HG02884 (cell line): ENCODE measurements around the gene HVCN1.
"Not testable (repeated sequence)": the region's sequence is repeated elsewhere in the genome, so short reads cannot be mapped to it uniquely, and the experiment has no call there.

Experiments
- ATAC-seq: cut with Tn5 transposase; IDR thresholded peaks from one replicate; pipeline ENCODE4 v1.9.1; 2021; ENCODE audit warnings: mild to moderate bottlenecking, moderate library complexity; ENCODE audit not compliant: unreplicated experiment

The HVCN1 gene

DNA sequence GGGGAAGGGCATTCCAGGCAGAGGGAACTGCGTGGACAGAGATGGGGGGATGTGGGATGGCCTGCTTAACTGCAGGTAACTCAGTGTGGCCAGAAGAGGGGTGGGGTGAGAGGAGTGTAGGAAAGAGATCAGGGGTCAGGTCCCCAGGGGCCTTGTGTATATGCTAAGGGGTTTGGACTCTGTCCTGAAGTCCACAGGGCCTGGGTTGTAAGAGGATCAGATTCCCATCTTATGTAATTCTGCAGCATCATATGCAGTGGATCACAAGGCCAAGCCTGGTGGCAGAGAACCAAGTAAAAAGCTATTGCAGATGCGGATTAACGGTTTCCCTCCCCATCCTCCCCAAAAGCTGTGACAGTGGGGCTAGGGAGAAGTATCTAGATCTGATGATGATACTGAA is 66.3 kb downstream of the HVCN1 start:
- ATAC-seq, result no peak

DNA sequence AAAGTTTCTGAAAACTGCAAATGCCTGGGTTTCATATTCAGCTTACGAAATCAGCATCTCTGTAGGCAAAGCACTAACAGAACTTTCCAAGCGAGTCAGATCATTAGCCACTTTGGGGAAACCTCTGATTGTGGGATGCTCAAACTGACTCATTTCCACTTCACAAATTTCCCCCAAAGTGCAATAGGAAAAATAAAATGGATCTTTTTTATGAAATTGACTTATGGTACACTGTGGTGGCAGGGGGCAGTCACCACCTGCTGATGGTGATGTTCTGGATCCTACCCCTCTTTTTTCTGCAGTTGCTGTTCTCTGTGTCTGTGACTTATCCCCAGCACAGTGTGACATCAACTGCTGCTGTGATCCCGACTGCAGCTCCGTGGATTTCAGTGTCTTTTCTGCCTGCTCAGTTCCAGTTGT is 69.4 kb downstream of the HVCN1 start:
- peak; percentile 60 for ATAC-seq

DNA sequence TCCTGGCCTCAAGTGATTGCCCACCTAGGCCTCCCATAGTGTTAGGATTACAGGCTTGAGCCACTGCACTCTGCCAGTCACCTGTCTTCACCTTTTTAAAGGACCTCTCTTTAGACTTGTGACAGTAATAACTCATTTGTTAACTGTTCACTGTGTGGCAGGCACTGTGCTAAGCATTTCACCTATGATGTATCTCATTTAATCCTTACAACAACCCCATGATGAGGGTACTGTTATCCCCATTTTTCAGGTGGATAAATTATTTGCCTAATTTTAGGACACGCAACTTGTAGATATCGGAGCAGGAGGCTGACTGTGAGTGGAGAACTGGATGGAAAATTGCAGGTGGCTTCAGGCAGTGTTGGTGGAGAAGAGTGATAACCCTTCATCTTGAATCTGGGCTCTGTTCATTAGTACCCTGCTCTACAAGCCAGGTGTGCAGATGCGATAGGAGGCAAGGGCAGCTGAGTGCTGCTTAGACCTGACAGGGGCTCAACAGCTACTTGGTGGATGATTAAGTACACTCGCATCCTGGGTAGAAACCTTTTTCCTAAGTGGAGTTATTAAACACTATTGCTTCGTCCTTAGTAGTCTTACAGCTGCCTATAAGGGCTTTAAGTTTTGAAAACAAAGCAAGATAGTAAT is 72.3 kb downstream of the HVCN1 start:
- no peak for ATAC-seq

DNA sequence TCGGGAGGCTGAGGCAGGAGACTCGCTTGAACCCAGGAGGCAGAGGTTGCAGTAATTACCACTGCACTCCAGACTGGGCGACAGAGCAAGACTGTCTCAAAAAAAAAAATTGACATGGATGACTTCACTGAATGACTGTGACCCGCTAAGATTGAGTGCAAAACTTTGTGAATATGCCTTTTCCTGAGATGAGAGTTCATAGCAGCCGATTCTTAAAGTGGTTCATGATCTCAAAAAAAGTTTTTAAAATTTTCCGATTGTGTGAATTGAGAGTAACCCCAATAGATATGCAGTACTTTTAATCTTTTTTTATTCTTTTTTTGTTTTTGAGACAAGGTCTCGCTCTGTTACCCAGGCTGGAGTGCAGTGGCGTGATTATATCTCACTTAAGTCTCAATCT is 73.7 kb downstream of the HVCN1 start:
- ATAC-seq, result no peak

DNA sequence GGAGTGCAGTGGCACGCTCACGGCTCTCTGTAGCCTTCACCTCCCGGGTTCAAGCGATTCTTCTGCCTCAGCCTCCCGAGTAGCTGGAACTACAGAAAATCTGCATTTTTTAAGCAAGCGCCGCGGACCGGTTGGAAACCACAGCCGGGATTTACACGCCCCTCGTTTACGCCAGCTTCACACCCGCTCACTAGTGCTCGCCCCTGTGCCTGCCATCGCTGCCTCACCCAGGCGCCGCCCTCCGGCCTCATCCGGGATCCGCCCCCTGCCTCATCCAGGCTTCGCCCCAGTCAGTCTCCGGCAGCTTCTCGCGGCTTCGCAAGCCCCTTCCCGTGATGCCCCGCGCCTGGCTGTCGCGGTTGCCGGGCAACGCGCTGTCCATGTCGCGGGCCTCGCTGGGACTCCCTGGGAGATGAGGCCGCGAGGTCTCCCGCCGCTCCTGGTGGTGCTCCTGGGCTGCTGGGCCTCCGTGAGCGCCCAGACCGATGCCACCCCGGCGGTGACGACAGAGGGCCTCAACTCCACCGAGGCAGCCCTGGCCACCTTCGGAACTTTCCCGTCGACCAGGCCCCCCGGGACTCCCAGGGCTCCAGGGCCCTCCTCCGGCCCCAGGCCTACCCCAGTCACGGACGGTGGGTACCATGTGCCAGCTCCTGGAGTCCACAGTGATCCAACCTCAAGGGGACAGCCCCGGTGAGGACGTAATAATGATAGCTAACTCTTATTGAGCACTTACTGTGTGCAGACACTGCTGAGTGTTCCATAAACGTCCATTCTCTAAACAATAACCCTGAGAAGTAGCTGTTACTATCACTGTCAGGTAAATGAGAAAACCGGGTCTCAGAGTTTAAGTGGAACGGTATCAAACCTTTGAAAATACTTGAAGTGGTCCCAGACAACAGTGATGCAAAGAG is 74.9 kb downstream of the HVCN1 start, which contains the start of gene TCTN1:
TCTN1 (plus strand) TSS at position 359 of the 914 bp plus-strand sequence; CDS start at position 413, 54 bp downstream.
- ATAC-seq, result peak; percentile 92

DNA sequence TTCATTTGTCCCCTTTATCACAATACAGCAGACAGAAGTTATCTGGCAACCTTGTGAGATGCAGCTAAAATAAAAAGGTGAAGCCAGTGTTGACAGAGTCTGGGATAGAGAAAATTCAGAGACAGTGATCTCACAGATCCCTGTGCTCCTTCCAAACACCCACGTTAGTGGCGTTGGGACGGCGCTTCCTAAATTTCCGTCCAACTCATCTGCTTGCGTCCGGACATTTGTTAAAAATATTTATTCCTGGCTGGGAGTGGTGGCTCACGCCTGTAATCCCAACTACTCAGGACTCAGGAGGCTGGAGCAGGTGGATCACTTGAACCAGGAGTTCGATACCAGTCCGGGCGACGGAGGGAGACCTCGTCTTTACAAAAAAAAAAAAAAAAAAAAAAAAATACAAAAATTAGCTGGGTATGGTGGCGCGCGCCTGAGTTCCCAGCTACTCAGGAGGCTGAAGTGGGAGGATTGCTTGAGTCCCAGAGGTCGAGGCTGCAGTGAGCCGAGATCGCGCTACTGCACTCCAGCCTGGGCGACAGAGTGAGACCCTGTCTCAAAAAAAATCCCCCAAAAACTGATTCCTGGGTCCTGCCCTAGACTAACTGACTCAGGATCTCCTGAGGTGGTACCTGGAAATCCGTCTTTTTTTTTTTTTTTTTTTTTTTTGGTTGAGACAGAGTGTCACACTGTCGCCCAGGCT is 75.7 kb downstream of the HVCN1 start:
- no peak for ATAC-seq

DNA sequence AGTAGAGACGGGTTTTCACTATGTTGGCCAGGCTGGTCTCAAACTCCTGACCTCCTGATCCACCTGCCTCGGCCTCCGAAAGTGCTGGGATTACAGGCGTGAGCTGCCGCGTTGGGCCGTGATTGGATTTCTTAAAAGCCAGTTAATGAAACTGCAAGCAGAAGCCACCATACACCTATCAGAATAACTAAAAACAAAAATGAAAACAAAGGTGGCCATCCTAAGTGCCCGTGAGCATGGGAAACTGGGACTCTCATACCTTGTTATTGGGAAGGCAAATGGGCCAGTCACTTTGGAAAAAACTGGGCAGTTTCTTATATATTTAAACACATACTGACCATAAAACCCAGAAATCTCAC is 82.7 kb downstream of the HVCN1 start:
- ATAC-seq, result no peak

DNA sequence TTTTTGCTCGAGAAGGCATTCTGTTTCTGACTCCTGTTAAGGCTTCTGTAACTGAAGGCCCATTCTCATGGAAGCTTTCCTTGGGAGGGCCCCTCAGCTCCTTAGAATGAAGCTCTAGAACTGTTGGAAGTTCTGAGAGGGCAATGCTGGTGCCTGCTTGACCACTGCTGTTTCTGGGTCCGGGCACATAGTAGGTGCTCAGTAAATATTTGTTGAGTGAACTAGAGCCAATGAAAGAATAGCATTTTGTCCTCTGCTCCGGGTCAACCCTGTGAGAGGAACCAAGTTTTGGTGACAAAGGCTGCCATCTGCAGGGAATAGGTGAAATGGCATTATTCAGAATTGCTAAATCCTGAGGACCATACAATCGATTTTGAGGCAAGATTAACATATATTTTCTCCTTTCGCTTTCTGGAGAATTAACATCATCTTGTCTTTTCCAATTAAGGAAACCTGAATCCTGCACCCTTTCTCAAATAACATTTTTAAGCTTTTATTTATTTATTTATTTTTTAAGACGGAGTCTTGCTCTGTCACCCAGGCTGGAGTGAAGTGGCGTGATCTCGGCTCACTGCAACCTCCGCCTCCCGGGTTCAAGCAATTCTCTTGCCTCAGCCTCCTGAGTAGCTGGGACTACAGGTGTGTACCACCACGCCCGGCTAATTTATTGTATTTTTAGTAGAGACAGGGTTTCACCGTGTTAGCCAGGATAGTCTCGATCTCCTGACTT is 86.7 kb downstream of the HVCN1 start:
- not testable (repeated sequence) for ATAC-seq

DNA sequence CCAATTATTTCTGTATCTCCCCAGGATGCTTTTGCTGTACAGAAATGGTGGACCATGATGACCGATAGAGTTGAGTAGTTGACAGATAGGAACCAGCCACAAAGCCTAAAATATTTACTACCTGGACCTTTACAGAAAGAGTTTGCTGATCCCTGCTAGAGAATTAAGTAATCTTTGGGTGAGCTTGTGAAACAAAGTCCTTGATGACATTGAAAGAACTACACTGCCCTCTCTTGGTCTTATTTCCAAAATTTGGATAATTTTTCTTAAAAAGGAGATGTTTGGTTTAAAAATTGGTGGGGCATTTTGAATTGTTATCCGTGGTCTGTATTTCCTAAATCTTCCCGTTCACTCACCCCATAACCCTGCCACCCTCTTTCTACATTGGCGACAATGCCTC is 88.7 kb downstream of the HVCN1 start:
- ATAC-seq, result no peak

DNA sequence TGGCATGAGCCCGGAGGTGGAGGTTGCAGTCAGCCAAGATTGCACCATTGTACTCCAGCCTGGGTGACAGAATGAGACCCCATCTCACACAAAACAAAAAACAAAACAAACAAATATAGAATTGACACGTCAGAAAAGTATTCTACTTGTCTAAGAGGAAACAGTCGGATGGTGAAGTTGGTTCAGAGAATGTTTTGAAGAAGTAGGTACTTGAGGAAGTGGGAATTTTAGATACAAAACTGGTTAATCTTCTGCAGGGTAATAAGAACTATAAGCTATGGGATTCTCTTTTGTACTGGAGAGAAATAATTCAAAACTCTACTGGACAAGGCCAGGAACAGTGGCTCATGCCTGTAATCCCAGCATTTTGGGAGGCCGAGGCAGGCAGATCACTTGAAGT is 89.6 kb downstream of the HVCN1 start:
- ATAC-seq, result no peak
